Endometrium (tissue), 2 donors: ENCODE results near the gene ABHD11.
"Not testable (repeated sequence)": the region's sequence is repeated elsewhere in the genome, so short reads cannot be mapped to it uniquely, and the experiment has no call there.

Experiments
- FAIRE-seq: peaks from 2 replicates; lab custom pipeline; 2012; peaks lifted over from hg19 to GRCh38; lab: Jason Lieb, UNC
- donor health status: control.
- donor health status: control.

Gene ABHD11

DNA sequence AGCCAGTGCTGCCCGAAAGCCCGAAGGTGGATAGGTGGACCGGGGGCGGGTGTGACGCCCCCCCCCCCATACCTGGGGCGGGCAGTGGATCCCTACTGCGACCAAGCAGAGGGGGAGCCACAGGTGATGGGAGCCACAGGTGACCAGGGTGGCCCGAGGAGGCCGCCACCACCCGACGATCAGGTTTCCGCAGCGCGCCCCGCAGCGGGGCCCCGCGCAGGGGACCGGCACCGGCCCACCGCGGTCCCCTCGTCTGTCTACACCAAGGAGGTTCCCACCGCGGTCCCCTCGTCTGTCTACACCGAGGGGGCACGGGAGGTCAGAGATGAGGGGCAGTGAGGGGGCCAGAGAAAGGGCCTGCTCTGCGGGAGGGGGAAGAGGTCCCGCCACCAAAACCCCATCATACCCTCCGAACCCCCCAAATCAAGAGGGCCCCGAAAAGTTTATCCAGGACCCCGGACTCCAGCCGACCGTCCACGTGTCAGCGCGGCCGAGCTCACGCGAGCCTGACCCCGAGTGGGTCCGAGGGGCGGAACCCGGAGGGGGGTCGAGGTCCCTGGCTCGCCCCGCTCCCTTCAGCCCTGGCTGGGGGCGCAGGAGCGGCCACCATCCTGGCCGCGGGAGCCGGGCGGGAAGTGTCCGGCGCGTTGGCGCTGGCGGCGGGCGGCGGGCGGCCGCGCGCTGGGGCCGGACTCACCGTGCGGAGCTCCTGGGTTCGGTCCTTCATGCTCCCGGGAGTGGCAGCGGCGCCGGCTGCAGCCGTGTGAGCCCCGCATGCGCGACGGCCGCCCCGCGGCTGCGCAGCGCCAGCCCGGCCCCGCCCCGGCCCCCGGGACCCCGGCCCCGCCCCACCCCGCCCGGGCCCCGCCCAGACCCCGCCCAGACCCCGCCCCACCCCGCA is 19.4 kb downstream of the ABHD11 start, which contains the start of gene STX1A:
Gene STX1A (minus strand): TSS at position 765 of the 901 bp plus-strand sequence. CDS start 38 bp downstream, at position 727.
- FAIRE-seq = no peak

DNA sequence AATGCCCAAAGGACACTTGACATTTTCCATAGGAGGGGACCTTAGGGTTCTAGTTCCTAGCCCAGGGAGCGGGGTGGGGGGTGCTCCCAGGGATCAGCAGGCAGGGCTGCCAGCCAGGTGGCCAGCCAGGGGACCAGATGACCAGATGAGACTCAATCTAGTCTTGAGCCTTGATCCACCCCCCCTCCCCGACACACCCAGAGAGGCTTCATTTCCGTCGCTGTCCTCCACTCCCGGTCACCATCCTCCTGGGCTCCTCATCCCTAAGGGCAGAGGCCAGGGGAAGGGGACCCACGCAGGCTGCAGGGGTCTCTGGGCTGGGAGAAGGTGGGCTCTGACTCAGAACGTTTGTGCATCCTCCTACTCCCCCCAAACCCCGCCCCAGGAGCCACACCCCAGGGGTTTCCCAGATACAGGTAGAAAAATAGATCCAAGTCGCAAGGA is 20.1 kb downstream of the ABHD11 start:
- no peak for FAIRE-seq

DNA sequence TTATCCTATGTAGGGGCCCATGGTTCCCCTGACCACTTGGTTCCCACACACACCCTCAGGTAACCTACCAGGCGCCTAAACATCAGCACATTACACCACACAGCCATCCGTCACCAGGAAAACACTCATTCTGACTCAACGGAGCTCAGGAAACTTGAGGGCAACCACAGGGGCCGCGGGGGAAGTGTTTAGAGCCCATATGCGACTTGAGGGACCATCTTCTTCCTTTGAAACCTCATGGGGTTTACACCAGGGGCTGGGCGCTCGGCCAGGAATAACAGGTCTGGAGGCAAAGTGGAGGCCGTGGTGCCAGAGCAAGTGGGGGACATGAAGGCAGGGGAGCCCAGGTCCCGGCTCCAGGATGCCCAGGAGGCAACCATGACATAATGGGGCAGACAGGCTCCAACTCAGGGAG is 20.6 kb downstream of the ABHD11 start:
- FAIRE-seq = no peak

DNA sequence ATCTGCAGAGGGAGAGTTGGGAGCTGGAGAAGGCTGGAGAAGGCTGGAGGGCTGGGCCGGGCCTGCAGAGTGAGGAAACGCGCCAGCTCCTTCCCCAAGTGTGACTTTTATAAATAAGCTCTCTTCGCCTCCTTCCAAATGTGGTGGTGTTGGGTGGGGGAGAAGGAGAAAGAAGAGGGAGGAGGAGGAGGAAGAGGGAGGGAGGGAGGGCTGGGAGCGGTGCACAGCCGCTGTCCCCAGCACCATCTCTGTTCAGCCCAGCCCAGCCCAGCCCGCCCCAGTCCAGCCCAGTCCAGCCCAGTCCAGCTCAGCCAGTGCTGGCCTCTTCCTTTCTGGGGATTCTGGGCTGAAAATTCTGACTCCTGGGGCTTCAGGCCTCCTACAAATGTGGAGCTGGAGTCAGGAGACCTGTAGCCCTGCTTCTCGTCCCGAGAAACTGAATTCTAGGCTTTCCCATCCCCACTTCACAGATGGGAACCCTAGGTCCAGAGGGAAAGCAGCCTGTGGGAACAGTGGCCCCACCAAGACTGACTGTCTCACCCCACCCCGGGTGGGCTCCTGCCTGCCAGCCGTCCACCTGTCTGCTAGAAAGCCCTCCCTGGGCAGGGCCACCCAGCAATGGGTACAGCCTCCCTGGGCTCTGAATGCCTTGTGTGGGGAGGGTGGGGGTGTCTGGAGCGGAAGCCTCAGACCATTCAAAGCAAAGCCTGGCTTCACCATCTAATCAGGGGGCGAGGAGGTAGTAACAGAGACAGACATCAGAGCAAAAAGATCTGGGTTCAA is 21.4 kb downstream of the ABHD11 start:
- FAIRE-seq = no peak

DNA sequence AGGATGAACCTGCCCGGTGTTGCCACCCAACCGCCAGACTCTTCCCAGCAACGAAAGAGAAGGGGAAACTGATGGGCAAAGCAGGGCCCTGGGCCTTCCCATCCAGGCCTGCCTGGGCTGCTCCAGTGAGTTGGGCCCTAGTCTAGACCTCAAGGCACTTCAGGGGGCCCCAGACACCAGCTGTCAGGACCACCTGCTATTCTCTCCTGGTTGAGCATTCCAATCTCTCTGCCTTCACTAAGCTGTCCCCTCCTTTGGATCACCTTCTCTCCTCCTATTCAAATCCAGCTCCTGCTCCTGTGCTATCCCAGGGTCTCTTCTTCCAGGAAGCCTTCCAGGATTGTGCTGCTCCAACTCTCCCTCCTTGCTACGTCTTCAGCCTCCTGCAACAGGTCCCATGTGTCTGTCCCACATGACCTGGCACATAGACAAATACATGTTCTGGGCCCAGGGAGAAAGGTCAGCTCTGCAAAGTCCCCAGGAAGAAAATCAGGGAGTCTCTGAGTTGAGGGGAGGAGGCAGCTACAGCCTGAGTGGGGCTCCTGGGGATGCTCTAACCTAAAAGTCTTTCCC is 22.2 kb downstream of the ABHD11 start:
- no peak for FAIRE-seq

DNA sequence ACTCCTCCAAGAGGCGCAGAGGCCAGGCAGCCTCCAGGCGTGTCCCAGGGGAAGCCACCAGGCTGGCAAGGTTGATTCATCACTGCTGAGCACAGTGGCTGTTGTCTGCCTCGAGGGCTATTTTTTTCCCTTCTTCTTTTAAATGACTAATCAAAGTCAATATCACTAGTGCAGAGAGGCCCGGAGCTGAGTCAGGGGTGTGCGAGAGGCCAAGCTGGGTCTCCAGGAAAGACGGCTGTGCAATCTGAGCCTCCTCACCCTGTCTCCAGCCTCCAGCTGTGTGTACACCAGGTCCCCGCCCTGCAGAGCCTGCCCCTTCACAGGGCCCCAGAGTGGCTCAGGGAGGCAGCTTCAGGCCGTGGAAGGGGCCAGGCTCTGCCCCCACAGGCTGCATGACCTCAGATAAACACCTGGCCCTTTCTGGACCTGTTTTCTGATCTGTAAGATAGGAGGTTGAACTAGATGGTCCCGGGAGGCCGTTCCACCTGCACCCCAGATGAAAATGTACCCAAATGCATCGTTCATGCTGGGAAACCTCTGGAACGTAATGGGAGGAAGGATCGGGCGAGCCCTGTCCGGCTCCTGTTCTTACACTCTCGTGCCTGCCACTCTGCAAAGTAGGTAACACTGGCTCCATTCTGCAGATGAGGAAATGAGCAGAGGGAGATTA is 22.8 kb downstream of the ABHD11 start:
- no peak for FAIRE-seq

DNA sequence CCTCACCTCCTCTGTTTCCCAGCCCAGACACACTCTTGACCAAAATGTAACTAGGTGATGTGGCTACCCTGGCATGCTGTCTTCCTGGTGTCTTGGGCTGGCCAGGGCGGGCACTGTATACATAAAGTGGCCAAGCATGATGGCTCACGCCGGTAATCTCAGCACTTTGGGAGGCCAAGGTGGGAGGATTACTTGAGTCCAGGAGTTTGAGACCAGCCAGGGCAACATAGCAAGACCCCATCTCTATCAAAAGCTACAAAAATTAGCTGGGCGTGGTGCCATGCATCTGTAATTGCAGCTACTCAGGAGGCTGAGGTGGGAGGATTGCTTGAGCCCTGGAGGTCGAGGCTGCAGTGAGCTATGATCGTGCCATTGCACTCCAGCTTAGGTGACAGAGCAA is 25.3 kb downstream of the ABHD11 start:
- FAIRE-seq = not testable (repeated sequence)

DNA sequence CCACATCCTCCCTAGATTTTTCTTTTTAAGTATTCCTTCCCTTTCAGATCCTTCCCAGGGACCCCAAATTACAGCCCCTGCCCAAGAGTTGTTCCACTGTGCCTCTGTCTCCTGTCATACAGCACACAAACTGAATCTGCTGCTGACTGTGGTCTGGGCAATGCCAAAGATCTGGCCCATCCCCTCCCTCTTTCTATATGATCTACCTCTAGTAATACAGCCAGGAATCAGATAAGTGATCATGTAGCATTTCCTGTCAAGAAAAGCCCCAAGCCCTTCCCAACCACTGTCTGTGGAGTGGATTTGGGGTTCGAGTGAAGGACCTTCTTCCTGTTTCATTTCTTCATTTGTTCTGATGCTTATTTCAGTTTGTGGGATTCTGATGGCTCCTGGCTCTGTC is 25.8 kb downstream of the ABHD11 start:
- FAIRE-seq = no peak

DNA sequence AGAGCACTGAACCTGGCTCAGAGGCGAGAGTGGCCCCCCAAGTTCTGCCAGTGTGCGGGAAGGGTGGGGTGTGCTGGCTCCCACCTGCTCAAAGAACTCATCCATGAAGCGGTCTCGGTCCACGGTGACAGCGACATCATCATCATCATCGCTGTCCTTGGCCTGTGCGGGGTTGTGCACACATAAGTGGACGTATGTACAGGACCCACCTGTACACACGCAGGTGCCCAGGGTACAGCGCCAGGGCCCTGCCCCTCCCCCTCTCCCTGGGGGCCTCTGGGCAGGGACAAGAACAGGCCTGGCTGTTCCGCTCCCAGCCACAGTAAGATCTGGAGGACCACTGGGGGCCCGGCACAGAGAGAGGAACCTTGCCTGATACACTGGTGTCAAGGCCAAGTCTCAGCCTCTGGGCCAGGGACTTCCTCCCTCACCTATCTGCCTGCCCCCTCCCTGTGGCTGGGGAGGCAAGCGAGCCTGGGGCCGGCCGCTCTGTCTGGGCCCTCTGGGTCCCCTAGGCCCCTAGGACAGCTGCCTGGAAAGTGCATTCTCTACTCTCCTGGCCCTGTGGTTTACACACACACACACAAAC is 29.5 kb downstream of the ABHD11 start:
- FAIRE-seq = no peak

DNA sequence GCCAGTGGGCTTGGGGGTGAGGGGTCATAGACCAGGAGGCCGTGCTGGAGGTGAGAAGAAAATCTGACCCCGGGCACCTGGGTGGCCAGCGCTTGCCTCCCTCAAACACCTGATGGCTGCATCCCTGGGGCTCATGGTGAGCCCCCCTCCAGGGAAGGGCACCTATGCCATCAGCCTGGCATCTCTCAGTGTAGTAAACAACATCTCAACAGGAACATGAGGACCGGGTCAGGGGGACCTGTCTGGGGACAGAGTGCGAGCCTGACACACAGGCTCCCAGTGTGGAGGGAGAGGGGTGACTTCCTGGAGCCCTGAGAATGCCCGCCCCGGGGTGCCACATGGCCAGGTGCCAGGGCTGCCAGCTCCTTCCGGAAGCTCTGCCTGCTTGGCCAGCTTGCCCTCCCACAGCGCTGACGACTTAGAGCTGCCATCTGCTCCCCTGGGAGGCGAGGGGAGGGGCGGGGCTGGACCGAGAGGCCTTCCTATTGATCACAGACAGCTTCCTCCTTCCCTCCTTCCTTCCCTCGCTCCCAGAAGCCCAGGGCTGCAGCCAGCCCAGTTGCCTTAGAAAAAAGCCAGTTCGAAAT is 31.5 kb downstream of the ABHD11 start:
- no peak for FAIRE-seq

DNA sequence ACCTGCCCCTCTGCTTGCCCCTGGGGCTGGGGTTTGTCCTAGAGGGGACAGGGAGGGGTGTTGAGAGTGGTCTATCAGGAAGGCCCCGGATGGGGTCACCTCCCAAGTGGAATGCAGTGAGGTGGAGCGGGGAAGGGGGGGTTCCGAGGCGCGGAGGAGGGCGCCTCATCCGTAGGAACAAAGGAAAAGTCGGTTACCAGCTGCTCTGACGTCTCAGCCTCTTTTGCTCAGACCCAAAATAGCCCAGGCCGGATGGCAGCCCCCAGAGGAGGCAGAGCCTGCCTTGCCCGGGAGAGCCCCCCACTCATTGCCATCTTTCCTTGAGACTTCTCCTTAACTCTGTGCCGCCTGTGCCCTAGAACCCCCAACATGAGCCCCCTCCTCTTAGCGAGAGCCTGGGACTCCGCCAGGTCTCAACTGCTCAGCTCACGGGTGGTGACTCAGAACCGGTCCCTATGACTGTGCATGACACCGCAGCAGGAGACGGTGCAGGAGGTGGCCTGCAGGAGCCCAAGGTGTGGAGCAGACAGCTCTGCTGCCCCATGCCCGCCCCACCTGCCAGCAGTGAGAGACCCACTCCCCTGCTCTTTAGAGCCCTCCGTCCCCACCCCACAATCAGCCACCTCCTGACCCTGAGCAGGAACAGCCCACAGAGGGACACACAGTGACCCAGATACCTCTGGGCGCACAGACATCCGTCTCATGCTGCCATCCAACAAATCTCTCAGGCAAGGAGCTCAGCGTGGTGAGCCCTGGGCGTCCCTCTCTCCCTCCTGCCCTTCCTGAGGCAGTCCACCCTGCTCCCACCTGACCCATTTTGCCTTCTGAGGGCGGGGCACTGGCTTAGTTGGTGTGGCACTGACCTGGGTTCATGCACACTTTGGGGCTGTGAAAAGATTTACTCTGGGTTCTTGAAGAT is 32.2 kb downstream of the ABHD11 start:
- no peak for FAIRE-seq

DNA sequence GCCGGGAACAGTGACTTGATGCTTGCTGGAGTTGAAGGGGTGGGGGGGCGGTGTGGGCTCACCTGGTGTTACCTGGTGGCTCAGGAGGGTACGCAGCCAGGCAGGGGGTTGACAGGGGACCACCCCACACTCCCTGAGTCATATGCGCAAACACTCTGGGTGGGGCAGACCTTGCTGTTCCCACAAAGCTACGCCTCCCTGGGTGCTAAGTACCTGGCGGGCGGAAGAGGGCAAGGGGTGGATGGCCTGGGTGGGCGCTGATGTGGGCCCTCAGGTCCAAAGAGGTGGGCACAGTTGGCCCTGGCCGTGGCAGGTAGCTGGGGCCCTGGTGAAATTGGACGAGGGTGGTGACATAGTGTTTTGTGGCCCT is 33.1 kb downstream of the ABHD11 start:
- FAIRE-seq = no peak

DNA sequence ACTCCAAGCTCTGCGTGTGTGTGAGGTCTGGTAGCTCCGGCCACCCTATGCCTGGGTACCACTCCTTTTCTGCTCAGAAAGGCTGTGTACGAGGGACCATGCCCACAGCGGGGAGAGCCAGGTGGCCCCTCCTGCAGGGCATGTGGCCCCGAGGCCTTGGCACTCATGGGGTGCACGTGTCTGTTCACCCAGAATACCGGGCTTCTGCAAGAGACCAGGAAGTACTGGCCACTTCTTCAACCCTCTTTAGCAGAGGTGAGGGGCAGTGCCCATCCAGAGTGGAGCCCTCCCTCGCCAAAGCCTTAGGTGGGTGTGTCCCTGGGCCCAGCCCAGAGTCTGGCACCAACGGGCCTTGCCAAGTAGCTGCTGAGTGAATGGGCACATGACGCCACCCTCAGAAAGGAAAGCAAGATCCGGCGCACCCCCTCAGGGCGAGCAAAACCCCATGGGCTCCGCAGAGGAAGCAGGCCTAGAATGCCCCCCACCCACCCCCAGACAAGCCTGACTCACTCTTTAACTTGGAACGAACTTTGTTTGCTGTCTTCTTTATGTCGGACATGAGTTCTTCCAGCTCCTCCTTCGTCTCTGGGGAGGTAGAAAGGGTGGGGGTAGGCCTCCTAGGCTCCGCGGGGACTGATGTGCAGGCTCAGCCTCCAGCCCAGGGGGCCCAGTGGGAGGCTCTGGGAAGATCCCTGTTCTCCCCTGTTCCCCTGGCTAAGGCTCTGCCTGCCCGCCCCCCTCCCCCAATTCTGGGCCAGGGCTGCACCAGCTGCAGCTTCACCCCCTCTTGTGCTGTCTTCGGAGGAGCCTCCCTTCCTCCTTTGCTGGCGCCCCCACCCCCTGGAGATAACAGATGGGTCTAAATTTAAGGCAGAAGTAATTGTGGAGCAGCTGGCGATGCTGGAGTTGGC is 33.7 kb downstream of the ABHD11 start:
- no peak for FAIRE-seq

DNA sequence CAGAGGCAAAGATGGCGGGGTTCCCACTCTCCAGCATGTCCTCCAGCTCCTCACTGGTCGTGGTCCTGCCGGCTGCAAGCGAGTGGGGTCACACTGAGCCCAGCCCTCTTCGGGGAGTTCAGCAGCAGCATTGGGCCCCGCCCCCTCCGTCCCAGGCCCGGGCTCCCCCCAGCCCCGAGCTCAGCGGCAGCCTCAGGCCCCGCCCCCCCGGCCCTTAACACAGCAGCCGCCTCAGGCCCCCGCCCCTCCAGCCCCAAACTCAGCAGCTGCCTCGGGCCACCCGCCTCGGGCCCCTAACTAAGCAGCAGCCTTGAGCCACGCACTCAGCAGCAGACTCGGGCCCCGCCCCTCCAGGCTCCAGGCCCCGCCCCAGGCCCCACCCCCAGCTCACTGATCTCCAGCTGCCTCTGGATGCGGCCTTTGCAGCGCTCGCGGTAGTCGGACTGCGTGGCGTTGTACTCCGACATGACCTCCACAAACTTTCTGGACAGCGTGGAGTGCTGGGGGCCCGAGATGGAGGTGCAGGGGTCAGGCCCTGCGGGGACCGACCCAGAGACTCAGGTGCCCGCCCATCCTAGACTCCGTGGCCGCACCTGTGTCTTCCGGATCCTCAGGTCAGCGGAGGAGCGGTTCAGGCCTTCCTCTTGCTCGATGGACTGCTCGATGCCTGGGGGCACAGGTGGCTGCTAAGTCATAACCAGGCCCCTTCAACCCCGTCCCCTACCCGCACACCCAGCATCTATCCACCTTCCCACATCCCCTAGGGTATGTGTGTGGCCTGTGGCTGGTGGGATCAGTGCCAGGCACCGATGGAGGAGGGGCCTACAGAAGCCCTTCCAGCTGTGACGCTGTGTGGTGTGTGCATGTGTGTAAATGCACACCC is 34.6 kb downstream of the ABHD11 start:
- no peak for FAIRE-seq

DNA sequence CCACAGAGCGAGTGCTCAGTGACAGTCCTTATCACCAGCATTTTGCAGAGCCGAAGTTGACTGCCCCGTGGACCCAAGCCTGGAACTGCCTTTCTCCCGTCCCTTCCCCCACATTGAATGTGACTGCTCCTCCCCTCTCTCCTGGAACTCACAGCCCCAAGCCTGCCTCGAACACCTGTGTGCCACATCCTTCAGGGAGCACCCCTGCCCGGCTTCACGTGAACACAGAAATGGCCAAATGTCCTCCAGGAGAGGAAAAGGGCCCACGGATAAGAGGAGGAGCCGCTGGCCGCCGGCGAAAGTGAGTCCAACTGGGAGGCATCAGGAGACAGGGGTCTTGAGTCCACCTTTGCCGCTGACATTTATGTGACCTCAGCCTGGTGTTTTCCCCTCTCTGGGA is 35.4 kb downstream of the ABHD11 start:
- FAIRE-seq = no peak

DNA sequence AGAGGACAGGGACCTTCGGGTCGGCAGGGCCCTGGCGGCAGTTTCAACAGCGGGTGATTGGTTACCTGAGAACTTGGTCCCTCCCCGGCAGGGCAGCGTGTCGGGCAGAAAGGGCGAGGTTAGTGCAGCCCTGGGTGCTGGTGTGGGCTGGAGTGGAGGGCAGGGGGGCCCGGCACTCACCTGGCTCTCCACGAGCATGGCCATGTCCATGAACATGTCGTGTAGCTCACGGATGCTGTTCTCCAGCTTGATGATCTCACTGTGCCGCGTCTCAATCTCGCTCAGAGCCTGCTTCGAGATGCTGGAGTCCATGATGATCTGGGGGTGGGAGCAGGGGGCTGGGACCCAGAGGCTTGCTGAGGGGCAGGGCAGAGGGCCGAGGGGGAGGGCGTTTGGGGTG is 35.9 kb downstream of the ABHD11 start:
- no peak for FAIRE-seq

DNA sequence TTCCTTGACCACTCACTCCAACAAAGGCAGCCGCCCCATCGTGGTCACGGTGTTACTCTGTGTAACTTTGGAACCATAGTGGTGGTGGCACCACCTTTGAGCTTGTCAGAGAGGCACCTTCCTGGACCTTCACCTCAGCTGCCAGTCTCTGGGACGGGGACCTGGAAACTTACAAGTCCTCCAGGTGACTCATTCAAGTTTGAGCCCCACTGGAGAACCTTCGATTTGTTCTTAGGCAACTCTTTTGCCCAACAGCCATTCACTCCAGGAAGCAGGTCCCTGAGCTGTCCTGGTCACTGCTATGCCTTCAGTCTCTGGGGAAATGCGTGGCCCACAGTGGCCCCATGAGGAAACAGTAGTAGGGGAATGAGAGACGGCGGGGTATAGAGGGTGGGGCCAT is 36.4 kb downstream of the ABHD11 start:
- FAIRE-seq = no peak

DNA sequence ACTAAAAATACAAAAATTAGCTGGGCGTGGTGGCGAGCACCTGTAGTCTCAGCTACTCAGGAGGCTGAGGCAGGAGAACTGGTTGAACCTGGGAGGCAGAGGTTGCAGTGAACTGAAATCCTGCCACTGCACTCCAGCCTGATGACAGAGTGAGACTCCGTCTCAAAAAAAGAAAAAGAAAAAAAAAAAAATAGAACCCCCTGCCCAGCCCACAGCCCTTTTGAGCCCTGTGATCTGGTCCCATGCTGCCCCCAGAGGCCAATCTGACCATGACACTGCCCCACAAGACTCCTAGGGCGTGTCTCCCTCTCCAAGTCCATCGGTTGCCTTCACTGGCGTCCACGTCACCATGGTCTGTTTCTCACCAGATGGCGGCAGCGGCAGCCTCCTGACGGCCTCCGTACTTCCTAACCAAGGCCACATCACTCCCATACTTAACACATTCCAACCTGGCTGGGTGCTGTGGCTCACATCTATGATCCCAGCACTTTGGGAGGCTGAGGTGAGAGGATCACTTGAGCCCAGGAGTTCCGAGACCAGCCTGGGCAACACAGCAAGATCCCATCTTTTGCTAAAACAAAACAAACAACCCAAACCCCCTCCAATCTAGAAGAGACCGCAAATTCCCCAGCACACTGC is 37.1 kb downstream of the ABHD11 start:
- FAIRE-seq = no peak
